Gastroesophageal sphincter (tissue), 4 donors: Measurements from ENCODE around the gene PWWP2B. TPM values are rescaled to one million over a fixed set of nuclear protein-coding genes. Genes with fewer than 3 reads are reported as not detected.
A peak's percentile ranks its signal among the peaks of the same experiment; 100 is the strongest.

ENCODE experiments used
- ATAC-seq: fragments of 150-250 bp; one replicate; pipeline ENCODE4 v1.9.1; 2016; ENCODE audit warnings: mild to moderate bottlenecking, moderate library complexity
- H3K27ac ChIP-seq, 4 donors: fragments of 200-600 bp; sonication (generic) in 3 of 4; 1 replicate in 3 of 4; 2 replicates in 1 of 4; pipeline ENCODE4 v1.5.1; 2016 to 2019
- H3K27me3 ChIP-seq: fragments of 200-600 bp; sonication (generic); one replicate; pipeline ENCODE4 v1.5.1; 2019
- H3K36me3 ChIP-seq, 2 donors: fragments of 200-600 bp; sonication (generic); one replicate each; pipeline ENCODE4 v1.5.1; 2019; ENCODE audit warnings: control low read depth in 1 of 2
- H3K4me1 ChIP-seq, 3 donors: fragments of 200-600 bp; sonication (generic); 1 replicate in 2 of 3; 2 replicates in 1 of 3; pipeline ENCODE4 v1.5.1; 2016 to 2019; ENCODE audit warnings: control low read depth in 2 of 3
- H3K4me3 ChIP-seq, 2 donors: fragments of 200-600 bp; sonication (generic); one replicate each; pipeline ENCODE4 v1.5.1; 2019; ENCODE audit warnings: mild to moderate bottlenecking in 1 of 2, moderate library complexity in 1 of 2
- H3K9me3 ChIP-seq, 3 donors: fragments of 200-600 bp; sonication (generic); one replicate each; pipeline ENCODE4 v1.5.1; 2017 to 2019; ENCODE audit warnings: control low read depth in 2 of 3
- EP300 ChIP-seq: sonication (generic); formaldehyde crosslinking; IDR thresholded peaks from one replicate; pipeline ENCODE4 v1.6.1; 2017; ENCODE audit warnings: antibody characterized with exemption, mild to moderate bottlenecking
- POLR2A ChIP-seq, 2 donors: fragments of 450-650 bp; IDR thresholded peaks; one replicate each; pipeline ENCODE4 v1.6.1; 2017; ENCODE audit warnings: antibody characterized with exemption in 2 of 2, mild to moderate bottlenecking in 2 of 2, moderate library complexity in 1 of 2
- POLR2AphosphoS5 ChIP-seq: sonication (generic); formaldehyde crosslinking; IDR thresholded peaks from one replicate; pipeline ENCODE4 v1.6.1; 2017; ENCODE audit warnings: antibody characterized with exemption
- WGBS, 2 donors: methylation state at CpG; one replicate each; pipeline ENCODE4 v1.1.5; 2018; ENCODE audit warnings: low coverage in 1 of 2; 5-methylcytosine and 5-hydroxymethylcytosine counted together
- total RNA-seq, 4 donors: library from RNA; depleted of rRNA; stranded (reverse); fragments of >200 nt; gene quantifications; one replicate each; pipeline ENCODE4 v1.1.0, GENCODE V29; 2016
- TF ChIP-seq, protein P1 (sequence below), 4 experiments: fragments of 200-600 bp in 2 of 4; fragments of 450-650 bp in 2 of 4; sonication (generic) in 1 of 4; IDR thresholded peaks; one replicate each; pipeline ENCODE4 v1.5.1; 2017 to 2019; ENCODE audit warnings: antibody characterized with exemption in 4 of 4, mild to moderate bottlenecking in 2 of 4, moderate library complexity in 2 of 4

Gene PWWP2B
- total RNA-seq, 4 donors from 2014 or later = 11.3 to 17.1 (median 14.8) TPM

DNA sequence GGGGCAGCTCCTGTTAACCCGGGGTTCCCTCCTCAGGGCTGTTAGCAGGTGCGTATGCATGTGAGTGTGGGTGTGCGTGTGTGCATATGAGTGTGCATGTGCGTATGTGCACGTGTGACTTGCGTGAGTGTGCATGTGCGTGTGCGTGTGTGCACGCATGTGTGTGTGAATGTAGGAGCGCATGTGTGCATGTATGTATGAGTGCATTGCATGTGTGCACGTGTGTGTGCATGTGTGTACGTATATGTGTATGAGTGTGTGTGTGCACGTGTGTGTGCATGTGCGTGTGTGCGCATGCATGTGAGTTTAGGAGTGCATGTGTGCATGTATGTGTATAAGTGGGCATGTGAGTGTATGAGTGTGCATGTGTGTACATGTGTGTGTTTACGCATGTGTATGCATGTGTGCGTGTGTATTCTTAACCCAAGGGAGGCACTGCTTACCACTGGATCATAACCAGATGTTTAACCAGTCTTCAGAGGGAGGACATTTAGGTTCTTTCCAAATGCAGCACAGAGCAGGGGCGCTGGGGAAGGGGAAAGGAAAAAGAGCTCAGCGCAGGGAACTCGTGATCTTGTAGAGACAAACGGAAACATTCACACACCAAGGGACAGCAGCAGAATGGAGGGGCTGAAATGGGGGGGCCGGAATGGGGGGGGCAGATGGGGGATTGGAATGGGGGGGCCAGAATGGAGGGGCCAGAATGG lies 45.0 kb downstream of the PWWP2B start:
- peaks cover 0 to 14% (median 7%) of the 10 kb centered on the region in 3 donors for H3K4me1 ChIP-seq
- TF ChIP-seq POLR2A (IDR thresholded peaks at IDR 0.05) (no peak), POLR2AphosphoS5 (no peak), EP300 (no peak)
- TF ChIP-seq, protein P1, sequence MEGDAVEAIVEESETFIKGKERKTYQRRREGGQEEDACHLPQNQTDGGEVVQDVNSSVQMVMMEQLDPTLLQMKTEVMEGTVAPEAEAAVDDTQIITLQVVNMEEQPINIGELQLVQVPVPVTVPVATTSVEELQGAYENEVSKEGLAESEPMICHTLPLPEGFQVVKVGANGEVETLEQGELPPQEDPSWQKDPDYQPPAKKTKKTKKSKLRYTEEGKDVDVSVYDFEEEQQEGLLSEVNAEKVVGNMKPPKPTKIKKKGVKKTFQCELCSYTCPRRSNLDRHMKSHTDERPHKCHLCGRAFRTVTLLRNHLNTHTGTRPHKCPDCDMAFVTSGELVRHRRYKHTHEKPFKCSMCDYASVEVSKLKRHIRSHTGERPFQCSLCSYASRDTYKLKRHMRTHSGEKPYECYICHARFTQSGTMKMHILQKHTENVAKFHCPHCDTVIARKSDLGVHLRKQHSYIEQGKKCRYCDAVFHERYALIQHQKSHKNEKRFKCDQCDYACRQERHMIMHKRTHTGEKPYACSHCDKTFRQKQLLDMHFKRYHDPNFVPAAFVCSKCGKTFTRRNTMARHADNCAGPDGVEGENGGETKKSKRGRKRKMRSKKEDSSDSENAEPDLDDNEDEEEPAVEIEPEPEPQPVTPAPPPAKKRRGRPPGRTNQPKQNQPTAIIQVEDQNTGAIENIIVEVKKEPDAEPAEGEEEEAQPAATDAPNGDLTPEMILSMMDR (IDR thresholded peaks at IDR 0.05) = no peak
- no peaks in the 10 kb centered on the region for H3K27me3 ChIP-seq
- H3K4me3 ChIP-seq = no peak overlapping the region
- no peaks in the 10 kb centered on the region for H3K36me3 ChIP-seq
- 85 to 96% methylated on average over 8 to 20 of the region's 22 CpGs for WGBS, 2 donors
- no peak for ATAC-seq
- H3K27ac ChIP-seq = no peak overlapping the region
- H3K9me3 ChIP-seq = no peaks in the 10 kb centered on the region

DNA sequence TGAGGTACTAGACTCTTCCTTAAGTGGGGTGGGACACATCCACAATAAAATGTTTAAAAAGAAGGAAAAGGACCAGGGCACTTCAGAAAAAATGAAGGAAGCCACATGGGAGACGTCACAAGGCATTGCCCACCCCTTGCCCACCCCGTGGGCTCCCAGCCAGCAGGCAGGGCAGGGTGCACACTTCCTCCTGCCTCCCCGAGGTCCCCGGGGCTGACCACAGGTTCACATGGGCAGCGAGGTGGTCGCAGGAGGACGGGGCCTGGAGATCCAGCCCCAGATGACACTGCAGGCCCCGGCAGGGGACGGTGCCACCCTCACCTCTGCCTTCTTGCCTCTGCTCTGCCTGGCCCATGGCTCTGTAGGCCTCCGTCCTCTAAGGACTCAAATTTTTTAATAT lies 45.6 kb downstream of the PWWP2B start:
- peaks cover 0 to 20% (median 12%) of the 10 kb centered on the region in 3 donors for H3K4me1 ChIP-seq
- WGBS, 2 donors = 51 to 95% methylated on average over 4 to 9 of the region's 10 CpGs
- ATAC-seq = no peak
- H3K27ac ChIP-seq = no peak overlapping the region
- H3K4me3 ChIP-seq = no peak overlapping the region
- no peaks in the 10 kb centered on the region for H3K27me3 ChIP-seq
- TF ChIP-seq POLR2AphosphoS5 (no peak), POLR2A (IDR thresholded peaks at IDR 0.05) (no peak), EP300 (no peak)
- TF ChIP-seq, protein P1 (IDR thresholded peaks at IDR 0.05) = no peak
- no peaks in the 10 kb centered on the region for H3K36me3 ChIP-seq
- no peaks in the 10 kb centered on the region for H3K9me3 ChIP-seq

DNA sequence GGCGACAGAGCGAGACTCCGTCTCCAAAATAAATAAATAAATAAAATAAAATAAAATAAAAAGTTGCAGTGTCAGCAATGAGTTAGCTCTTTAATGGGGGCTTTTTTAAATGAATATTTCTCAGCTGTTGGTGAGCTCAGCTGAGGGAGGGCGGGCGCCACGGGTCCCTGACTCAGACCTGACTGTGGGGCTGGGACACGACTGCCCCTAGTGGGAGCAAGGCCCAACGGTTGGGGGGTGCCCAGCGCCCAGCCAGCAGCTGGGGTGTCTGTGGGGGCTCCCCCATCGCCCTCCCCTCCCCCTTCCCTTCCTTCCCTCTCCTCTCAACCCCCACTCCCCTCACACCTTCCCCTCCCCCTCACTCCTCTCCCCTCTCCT lies 46.6 kb downstream of the PWWP2B start:
- Histone ChIP-seq H3K36me3 (no peaks in the 10 kb centered on the region), H3K27ac (no peak overlapping the region), H3K4me1 (peaks cover 0 to 28% (median 18%) of the 10 kb centered on the region in 3 donors), H3K4me3 (no peak overlapping the region), H3K9me3 (no peaks in the 10 kb centered on the region), H3K27me3 (no peaks in the 10 kb centered on the region)
- TF ChIP-seq, protein P1 (IDR thresholded peaks at IDR 0.05) = peak in 2 of 4 experiments; percentile 43 to 54
- TF ChIP-seq POLR2AphosphoS5 = no peak
- TF ChIP-seq POLR2A (IDR thresholded peaks at IDR 0.05) = no peak
- no peak for ATAC-seq
- 20 to 60% methylated on average over 6 of the region's 10 CpGs for WGBS, 2 donors

DNA sequence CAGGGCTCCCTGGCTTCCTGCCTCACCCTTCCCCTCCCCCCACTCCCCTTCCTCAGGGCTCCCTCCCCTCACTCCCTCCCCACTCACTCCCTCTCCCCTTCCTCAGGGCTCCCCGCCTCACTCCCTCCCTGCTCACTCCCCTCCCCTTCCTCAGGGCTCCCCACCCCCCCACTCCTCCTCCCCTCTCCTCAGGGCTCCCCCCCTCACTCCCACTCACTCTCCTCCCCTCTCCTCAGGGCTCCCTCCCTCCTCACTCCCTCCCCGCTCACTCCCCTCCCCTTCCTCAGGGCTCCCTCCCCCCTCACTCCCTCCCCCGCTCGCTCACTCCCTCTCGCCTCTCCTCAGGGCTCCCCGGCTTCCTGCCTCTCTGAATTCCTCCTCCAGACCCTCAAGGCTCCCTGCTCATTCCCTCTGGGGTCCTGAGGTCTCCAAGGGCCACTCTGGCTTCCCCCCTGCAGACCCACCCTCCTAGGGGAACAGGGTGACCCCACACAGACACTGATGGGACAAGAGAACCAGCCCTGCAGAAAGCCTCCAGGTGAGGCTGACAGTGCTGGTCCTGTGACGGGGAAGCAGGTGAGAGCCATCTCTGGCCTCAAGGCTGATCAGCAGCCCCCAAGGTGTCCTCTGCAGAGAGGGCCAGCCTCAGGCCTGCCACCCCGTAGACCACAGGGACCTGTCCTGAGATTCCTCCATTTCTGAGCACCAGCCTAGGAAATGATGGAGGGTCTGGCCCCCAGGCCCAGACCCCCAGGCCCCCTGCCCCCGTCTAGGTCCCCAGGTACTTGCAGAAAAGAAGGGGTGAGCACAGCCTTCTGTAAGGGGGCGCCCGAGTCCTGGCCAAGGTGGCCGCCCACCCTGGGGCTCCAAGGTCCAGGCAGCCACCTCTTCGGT lies 47.2 kb downstream of the PWWP2B start:
- no peak for TF ChIP-seq POLR2AphosphoS5
- TF ChIP-seq, protein P1 (IDR thresholded peaks at IDR 0.05) = no peak
- H3K27ac ChIP-seq = no peak overlapping the region
- no peaks in the 10 kb centered on the region for H3K9me3 ChIP-seq
- no peak for ATAC-seq
- no peaks in the 10 kb centered on the region for H3K27me3 ChIP-seq
- no CpG with 5 or more reads among the region's 13 CpGs for WGBS, 2 donors
- peaks cover 0 to 24% (median 18%) of the 10 kb centered on the region in 3 donors for H3K4me1 ChIP-seq
- no peaks in the 10 kb centered on the region for H3K36me3 ChIP-seq
- no peak overlapping the region for H3K4me3 ChIP-seq
